ENCODE results near the gene WDR90.

The WDR90 gene

DNA sequence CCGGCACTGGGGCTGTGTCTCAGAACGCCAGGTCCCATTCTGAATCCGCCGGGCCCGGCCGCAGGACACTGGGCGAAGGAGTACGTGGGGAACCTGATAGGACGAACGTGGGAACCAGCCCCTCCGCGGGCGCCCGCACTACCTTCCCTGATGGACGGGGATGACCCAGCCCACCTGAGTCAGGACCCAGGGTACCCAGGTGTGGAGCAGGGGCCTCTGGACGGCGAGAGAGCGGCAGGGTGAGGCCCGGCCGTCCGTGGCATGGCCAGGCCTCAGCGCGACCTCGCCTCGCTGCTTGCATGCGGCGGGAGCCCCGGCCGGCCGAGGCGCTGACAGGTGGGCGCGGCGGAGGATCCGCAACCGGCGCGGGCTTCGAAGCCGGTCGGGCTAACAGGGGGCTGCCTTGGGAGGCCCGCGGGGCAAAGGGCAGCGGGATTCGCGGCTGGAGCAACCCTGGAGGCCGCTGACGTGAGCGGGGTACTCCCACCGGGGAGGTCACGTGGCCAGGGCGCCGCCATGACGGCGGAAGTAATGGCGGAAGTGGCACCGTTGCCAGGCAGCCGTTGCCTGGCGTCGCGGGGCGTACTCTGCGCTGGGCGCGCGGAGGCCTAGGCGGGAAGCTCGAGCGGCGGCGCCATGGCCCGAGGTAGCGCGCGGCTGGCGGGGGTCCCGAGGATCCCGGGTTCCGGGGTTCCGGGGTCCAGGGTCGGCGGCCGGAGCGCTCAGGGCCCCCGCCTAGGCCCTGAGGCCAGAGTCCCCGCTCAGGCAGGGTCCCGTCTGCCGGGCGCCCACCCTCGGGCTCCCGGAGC, at the start of gene WDR90:
WDR90 (plus strand) TSS at position 585 of the 809 bp plus-strand sequence; CDS start at position 637, 52 bp downstream.
- DNase-seq = peak; percentile 69

DNA sequence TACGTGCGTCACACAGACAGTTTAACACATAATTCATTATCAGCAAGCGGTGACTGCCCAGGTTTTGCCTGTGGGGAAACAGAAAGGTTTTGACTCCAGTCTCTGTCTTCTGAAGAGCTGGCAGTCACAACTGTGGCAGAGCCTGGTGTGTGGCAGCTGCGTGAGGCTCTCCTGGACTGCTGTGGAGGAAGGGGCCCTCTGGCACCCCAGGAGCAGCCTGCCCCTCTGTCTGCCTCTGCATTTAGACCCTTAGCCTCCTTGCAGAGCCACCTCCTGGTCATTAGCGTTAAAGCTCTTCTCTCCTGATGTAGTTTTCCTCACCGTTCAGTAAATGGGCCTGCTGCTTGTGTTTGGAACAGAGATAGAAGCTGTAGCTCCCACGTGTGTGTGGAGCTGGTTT, 48.4 kb upstream of the WDR90 start:
- DNase-seq = no peak

- no peak for DNase-seq
Measured at GRCh38 chr16:603933-604332, 45.2 kb upstream of the WDR90 start.

GRCh38 chr16:606656-607307, 42.4 kb upstream of the WDR90 start:
- DNase-seq = no peak

DNA sequence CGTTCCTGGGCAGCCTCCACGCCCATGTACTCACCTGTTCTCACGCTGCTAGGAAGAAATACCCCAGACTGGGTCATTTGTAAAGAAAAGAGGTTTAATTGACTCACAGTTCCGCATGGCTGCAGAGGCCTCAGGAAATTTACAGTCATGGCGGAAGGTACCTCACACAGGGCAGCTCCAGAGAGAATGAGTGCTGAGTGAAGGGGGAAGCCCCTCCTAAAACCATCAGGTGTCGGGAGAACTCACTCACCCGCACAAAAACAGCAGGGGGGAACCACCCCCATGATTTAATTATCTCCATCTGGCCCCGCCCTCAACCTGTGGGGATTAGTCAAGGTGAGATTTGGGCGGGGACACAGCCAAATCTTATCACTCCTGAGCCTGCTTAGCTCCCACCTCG, 41.1 kb upstream of the WDR90 start:
- DNase-seq = no peak

GRCh38 chr16:609316-609715, 39.8 kb upstream of the WDR90 start:
- DNase-seq = no peak

DNA sequence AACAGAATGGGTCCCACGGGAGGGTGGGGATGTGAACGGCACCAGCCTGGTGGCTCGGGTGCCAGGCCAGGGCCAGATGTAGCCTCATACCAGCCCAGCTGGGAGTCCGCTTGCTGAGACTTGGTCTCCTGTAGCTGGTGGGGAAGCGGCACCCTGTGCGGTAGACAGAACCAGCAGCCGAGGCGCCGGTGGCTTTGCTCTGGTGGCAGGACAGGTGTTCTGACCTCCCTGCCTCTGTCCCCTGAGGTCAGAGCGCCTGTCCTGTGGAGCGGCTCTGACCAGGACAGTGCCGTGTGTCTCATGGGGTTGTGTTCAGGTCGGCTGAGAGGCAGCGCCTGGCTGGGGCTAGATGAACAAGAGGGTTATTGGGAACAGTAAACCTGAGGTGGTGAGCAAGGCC, 39.2 kb upstream of the WDR90 start:
- no peak for DNase-seq

DNA sequence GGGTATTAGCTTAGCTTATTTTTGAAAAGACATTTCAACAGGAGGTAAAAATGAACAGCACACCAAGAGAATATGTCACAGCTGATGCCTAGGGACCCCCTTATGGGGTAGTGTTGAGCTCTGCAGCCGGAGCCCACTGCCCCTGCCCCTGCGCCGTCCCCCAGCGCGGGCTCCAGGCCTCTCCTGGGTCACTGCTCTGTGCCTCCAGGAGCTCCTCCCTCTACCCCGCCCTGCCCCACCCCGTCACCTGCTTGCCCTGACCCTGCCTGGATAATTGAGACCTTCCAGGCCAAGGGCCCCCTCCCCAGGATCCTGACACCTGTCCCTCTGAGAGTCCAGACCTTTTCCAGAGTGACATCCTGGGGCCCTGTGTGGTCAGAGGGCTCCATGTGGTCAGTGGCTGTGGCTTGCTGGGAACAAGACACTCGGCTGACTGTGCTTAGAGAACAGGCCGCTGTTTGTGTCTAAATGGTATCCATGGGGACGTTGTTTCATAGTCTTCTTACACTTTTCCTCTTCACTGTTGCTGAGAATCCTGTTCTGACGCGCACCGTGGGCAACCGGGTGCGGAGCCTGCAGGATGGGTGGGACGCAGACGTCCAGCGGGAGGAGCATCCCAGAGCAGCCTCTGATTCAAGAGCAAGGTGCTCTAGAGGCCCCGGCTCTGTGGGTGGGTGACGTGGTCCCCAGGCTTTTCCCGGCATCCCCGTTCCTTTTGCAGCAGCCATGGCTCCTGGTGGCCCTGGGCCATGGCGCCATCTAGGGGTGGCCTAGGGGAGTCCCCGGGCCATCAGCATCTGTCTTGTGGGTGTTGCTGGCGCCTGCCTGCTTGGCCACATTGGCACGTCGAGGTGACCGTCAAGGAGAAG, 38.4 kb upstream of the WDR90 start:
- DNase-seq = no peak

DNA sequence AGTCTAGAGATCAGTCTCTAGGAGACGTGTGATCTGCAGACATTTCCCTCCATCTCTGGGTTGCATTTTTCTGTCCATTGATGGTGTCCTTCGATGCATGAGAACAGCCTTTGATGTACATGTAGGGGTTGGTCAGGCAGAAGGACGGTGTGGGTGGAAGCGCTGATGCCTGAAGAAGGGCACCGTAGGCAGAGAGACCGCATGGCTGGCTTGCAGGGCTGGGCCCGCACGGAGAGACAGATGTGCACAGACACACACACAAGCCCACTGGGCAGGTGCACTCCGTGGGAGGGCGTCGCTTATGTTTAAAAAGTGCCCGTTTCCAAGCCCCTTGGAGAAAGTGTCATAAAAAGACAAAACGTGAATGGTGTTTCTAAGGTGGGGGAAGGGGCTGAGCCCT, 34.0 kb upstream of the WDR90 start:
- DNase-seq = no peak

- DNase-seq = no peak
Measured at GRCh38 chr16:616733-617586, 32.2 kb upstream of the WDR90 start.

DNA sequence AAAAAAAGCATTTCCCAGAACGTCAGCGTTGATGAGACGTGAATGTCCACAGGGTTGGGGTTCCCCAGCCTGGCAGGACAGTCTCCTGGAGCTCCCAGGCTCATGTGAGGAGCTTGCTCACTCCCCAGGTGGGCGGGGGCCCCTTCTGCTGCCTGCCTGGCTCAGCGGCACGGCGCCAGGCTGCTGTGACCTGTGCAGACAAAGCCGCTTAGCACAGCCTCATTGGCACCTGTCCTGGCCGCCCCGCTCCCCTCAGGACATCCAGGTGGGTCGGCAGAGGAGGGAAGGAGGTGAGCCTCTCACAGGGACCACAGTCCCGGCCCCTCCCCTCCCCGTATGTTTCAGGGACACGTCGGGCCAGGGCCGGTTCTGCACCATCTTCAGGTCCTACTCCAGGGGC, 31.3 kb upstream of the WDR90 start:
- DNase-seq = no peak

GRCh38 chr16:619476-620100, 29.6 kb upstream of the WDR90 start:
- no peak for DNase-seq

GRCh38 chr16:620700-621525, 28.3 kb upstream of the WDR90 start:
- peak; percentile 56 for DNase-seq

GRCh38 chr16:621526-622105, 27.5 kb upstream of the WDR90 start:
- DNase-seq = peak; percentile 45

GRCh38 chr16:622920-623280, 26.3 kb upstream of the WDR90 start:
- no peak for DNase-seq

DNA sequence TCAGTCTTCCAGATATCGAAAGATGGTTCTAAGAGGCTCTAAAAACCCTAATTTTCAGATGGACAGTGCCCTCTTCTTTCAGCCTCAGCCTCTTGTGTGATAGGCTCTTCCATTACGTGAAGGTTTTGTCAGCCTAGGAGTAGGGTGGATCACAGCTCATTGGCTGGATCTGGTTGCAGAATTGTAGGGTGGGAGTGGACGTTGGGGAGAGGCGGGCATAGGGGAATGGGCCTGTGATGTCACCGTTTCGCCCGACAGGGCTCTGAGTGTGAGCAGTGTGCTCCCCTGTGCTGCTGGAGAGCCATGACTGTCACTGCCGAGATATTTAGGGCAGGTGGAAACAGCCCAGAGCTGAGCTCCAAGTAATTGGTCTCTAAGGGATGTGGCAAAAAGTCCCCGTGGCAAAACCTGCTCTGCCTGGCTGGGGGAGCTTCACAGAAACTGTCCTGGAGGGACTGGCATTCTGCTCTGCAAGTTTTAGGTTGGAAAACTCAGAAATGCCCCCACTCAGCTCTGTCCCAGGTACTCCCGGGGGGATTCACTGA, 24.6 kb upstream of the WDR90 start:
- no peak for DNase-seq

GRCh38 chr16:625117-625976, 23.8 kb upstream of the WDR90 start:
- DNase-seq = no peak

DNA sequence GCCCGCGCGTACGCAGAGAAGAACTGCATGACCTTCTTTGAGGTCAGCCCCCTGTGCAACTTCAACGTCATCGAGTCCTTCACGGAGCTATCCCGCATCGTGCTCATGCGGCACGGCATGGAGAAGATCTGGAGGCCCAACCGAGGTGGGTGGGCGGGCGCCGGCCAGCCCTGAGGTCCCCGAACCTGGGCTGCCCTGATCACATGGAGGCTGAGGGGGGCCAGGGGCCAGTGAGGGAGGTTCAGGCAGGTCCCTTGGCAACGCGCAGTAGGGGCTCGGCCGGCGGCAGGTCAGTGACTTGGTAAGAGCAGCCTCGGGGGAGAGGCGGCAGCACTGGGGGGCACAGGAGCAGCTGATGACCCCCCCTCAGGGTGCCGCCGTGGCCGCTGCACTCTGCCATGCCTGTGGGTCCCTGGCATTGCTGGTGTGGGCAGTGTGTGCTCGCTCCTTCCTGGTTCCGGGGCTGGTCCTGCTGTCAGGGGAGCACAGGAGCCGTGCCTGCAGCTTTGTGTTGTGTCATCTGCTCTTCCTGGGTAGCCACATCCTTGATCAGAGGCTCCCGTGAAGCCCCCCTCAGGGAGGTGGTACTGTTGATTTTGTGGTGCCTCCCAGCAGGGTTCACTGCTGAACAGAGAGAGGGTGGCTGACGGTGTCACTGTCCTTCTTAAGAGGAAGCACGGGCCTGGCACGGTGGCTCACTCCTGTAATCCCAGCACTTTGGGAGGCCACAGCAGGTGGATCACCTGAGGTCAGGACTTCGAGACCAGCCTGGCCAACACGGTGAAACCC, 23.0 kb upstream of the WDR90 start:
- no peak for DNase-seq

Measured in SHP77 treated with DMSO at 0.1 percent for 48 hours (cell line).